GM21786 (cell line): ENCODE measurements around the gene HOXD1.

Experiments used
- ATAC-seq: cut with Tn5 transposase; IDR thresholded peaks from one replicate; pipeline ENCODE4 v1.9.1; 2021; ENCODE audit not compliant: unreplicated experiment

Gene HOXD1

DNA sequence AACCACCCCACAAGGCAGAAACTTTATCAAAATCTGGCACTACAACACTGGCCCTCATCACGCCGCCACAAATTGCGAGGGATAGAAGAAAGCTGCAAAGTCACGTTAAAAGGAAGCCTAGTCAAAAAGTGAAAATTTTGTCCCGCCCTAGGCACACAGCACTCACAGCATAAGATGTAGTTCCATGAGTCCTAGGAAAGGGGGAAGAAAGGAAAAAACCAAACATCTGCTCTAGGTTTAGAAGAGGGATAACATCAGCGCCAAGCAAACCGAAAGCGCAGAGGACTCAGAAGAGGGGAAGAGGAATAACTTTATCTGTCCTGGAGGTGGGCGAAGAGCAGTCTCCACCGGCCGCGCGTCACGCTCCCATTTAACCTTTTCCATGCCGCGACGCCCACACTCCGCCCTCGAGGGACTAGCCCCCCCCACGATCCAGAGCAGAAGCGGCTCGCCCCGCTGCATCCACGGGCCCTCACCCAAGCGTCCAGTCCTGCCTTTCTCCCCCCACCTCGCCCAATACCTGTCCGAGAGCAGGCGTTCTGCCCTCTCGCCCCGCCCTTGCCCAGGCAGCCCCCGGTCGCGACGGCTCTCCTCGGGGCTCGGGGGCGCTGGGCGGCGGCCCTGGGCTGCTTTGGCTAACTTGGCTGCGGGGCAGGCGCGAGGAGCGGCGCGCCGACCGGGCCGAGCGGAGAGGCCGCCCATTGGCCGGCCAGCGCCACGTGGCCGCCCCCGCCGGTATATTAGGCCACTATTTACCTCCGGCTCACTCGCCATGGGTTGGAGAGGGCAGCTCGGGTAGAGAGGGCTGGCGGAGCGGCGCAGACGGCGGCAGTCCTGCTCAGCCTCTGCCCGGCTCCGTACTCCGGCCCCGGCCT, at the start of gene HOXD1:
HOXD1 (plus strand) TSS at position 770 of the 875 bp plus-strand sequence. CDS start 134 bp downstream, outside the sequence.
- ATAC-seq: no peak

DNA sequence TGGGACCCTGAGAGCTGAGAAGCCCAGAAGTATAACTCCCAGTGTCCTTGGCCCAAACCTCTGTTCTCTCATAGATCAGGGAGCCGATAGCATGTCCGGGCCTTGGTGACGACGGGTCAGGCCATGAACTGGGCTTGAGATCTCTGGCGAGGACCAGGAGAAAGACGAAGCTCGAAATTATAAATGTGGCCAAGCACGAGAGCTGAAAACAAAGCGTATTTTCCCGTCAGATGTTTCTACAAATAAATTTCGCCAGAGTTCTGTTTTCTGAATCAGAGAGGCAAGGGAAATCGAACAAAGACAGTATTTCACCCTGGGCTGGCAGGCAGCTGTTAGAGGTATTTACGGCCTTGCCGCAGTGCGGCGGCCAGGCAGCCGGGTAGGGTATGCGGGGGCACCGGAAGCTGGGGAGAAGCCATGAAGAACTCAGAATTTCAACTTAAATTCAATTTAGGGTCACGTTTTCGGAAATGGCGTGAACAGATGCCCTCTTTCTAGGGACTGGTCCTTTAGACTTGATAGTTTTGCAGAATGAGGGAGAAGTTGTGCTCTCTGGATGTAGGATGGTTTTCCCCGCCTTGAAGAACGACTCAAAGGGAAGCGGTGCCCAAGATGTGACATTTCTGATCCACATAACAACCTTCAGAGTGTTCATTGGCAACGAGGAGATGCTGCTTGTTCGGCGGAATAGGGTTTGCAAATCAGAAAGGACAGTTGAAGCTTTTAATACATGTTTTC, 49.4 kb upstream of the HOXD1 start:
- no peak for ATAC-seq

DNA sequence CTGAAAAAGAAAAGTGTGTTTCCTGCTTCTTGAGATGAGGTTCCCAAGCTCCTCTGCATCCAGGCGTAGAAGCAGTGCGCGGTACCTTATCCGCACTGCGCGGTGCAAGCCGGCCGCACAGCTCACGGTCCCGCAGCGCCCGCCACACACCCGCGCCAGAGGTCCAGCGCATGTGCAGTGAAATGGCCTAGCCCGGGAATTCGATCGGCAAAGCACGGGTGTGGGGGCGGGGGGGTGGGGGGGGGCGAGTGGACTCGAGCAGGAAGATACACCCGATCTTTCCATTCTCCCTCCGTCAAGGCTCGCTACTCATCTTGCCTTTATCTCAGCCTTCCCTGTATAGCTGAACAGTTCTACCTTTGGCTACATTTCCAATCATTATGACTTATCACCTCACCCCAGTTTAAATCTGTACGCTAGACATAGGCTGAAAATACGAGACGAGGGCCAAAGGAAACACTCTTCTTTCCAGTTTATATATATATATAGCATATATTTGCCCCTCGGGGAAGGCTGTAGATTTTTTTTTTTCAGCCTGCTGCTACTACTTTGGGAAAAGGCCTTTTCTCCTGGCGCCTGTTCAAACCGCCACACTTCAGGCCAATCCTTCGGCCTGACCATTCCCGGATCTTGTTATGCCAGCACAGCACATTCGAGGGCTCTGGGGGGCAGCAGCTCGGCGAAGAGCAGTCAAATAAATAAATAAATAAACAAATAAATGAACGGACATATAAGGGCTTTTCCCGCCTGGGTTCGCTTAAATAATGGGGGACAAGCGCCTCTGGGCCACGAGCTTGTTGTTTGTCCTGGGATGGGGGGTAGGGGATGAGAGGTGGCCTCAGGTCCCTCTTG, 48.6 kb upstream of the HOXD1 start:
- no peak for ATAC-seq

DNA sequence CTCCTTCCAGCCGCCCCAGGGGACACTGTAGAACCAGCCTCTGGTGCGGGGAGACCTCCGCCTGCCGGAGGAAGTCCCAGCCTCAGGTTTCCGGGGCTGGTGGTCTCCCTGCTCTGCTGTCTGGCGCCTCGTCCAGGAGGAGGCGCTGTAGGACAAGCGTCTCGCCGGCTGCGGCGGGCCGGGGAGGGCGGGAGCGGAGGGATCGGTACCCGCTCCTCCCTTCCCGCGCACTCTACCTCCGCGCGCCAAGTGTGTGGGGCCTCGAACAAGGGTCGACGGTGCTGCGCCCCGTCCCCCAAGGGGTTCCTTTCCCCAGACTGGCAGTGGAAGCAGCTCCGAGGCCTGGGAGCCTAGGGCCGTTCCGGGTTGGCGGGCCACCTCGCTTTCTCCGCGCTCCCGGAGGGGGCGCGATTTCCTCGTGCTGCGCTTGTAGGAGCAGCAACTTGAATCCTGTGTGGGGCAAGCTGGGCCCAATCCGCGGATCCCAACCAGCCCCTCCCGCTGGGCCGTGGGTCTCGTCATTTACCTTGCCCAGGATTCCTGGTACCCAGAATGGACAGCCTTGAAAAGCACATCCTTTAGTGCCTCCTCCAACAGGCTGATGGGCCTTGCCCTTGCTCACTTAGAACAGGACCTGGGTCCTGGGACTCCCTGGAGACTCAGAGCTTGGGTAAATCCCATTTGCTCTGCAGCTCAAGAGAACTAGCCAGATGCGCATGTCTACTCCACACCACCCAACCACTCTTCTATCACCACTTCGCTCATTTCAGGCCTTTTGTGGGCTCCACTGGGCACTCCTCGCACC, 47.8 kb upstream of the HOXD1 start:
- ATAC-seq: peak; percentile 90

GRCh38 chr2:176142281-176142680, 46.2 kb upstream of the HOXD1 start:
- no peak for ATAC-seq

DNA sequence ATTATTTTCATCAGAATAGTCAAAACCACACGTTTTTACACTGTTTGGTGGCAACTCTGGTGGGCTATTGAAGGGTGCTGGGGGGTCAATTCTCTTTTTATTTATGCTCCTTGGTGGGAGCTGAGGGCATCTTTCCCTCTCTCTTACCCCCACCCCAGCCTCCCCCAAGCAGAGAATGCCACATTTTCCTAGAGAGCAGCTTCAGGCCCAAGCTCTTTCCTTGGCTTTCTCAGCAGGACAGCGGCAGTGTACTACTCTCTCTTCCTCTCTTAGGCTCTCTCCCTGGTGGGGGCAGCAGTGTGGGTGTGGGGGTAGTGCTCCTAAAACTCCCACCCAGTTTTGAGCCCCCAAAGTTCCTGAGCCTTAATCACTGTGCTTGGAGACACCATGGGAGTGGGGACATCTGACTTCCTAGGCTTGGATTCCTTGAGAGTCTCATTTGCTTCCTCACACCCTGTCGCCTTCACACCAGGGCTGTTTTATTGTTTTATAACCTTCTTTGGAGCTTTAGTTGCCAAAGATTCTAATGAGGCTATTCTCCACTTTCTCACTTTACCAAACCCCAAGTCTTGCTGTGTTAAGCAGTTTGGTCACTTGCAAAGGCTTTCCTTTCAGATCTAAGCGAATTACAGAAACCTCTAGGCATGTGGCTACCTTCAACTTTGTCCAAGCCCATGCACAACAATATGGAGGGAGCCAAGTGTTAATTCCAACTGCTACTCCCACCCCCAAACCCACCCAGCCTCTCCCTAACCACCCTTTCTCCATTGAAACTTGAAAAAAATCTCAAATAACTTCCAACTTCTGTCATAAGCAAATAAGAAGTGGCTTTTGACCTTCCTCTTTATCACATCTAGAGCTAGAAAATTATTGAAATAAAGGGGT, 43.1 kb upstream of the HOXD1 start:
- no peak for ATAC-seq

- ATAC-seq: no peak
Observed at GRCh38 chr2:176146101-176146500, 42.4 kb upstream of the HOXD1 start.

- no peak for ATAC-seq
Observed at GRCh38 chr2:176146645-176147044, 41.8 kb upstream of the HOXD1 start.

GRCh38 chr2:176147210-176147799, 41.2 kb upstream of the HOXD1 start:
- no peak for ATAC-seq

DNA sequence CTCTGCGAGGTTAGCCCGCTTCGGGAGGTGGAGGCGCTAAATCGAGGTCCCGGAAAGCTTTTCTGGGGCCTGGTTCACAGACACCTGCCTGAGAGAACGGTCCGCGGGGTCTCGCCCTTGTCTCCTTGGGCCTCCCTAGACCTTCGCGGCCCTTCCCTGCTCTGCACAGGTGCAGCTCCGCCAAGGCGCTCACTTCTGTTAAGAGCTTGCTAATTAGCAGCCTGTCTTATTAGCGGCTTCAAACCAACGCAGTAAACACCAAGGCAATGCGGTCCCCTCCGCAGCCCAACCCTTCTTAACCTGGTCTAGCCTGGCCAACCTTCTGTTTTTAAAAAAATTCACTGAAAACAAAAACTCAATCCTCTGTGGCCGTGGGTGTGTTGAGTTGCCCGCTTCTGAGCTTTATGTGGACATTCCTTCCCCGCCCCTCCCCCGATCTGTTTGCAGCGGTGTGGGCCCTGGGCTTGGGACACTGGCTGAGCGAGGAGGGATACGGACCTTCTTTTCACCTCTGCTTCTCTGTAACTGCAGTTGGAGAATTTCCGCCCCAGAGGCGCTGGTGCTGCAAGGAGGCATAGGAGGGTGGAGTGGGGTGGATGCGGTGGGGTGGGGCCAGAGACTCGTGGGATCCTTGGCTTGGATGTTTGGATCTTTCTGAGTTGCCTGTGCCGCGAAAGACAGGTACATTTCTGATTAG, 40.5 kb upstream of the HOXD1 start:
- no peak for ATAC-seq

DNA sequence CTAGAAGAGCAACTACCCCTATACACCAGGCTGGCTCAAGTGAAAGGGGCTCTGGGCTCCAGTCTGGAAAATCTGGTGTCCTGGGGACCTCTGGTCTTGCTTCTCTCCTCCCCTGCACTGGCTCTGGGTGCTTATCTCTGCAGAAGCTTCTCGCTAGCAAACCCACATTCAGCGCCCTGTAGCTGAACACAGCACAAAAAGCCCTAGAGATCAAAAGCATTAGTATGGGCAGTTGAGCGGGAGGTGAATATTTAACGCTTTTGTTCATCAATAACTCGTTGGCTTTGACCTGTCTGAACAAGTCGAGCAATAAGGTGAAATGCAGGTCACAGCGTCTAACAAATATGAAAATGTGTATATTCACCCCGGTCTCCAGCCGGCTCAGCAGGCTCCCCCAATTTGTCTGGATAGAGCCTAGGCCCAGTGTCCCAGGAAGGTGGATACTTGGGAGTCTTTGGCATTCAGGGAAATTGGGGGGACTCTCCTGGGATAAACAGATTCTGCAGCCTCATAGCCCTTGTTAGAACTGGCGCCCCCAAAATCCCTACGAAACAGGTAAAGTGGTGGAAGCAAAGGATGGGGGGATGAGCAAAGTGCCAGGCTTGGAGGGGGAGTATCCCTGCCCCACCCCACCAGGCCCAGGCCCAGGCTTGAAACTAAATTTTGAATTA, 39.6 kb upstream of the HOXD1 start:
- no peak for ATAC-seq

- no peak for ATAC-seq
Observed at GRCh38 chr2:176149481-176149938, 39.0 kb upstream of the HOXD1 start.

DNA sequence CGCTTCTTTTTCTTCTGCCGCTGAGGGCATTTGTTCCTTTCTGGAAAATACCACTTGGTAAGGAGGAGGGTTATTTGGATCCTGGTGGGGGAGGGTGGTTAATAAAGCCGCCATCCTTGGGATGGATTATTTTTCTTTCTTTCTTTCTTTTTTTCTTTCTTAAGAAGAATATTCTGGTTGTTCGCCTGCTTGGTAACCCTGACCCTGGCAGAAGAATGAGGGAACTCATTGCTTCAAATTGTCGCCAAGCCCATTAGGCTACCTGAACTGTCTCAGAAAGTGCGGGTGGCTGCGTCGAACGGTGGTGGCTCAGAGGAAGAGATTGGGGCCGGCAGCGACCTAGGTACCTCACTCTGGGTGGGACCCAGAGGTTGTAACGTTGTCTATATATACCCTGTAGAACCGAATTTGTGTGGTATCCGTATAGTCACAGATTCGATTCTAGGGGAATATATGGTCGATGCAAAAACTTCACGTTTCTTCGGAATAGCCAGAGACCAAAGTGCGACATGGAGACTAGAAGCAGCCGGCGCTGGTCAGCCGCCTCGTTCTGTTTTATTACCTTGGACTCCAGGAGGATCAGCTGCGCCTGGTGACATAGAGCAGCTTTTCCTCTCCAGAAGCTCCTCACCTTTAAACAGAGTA, 38.4 kb upstream of the HOXD1 start:
- ATAC-seq: no peak

- no peak for ATAC-seq
Observed at GRCh38 chr2:176150584-176151441, 37.7 kb upstream of the HOXD1 start.

DNA sequence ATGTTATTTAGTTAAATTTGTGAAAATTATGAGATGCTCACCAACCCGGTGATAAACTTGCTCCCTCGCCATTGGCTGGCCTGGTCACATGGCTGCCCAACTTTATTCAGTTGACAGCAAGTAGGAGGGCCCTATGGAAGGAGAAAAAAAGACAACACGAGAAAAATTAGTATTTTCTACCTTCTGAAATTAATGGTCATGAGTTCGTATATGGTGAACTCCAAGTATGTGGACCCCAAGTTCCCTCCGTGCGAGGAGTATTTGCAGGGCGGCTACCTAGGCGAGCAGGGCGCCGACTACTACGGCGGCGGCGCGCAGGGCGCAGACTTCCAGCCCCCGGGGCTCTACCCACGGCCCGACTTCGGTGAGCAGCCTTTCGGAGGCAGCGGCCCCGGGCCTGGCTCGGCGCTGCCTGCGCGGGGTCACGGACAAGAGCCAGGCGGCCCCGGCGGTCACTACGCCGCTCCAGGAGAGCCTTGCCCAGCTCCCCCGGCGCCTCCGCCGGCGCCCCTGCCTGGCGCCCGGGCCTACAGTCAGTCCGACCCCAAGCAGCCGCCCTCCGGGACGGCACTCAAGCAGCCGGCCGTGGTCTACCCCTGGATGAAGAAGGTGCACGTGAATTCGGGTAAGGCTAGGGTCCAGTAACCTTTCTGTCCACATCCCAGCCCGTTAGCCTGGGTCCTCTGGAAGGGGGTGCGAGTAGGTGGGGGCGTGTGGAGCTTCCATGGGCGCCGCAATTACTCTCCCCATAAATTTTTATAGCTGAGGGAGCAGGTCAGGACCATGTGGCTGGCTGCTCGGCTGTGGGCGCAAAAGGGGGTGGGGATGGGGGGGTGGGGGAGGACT, 36.8 kb upstream of the HOXD1 start, which contains the start of gene HOXD4:
HOXD4 (plus strand) TSS at position 109 of the 846 bp plus-strand sequence; CDS start at position 193, 84 bp downstream.
- ATAC-seq: no peak
